Stimulated activated CD4-positive, alpha-beta T cell treated with anti-CD3 and anti-CD28 coated beads, TNF-alpha, amount 100 ng/mL, for 48 hours (primary cell): ENCODE results near the gene TSHR.
"Not testable (repeated sequence)": the region's sequence is repeated elsewhere in the genome, so short reads cannot be mapped to it uniquely, and the experiment has no call there.

Experiments
- DNase-seq, 3 donors: peaks; one replicate each; pipeline ENCODE4 v3.0.0-alpha.2; 2020; ENCODE audit warnings: low read depth in 3 of 3

The TSHR gene

DNA sequence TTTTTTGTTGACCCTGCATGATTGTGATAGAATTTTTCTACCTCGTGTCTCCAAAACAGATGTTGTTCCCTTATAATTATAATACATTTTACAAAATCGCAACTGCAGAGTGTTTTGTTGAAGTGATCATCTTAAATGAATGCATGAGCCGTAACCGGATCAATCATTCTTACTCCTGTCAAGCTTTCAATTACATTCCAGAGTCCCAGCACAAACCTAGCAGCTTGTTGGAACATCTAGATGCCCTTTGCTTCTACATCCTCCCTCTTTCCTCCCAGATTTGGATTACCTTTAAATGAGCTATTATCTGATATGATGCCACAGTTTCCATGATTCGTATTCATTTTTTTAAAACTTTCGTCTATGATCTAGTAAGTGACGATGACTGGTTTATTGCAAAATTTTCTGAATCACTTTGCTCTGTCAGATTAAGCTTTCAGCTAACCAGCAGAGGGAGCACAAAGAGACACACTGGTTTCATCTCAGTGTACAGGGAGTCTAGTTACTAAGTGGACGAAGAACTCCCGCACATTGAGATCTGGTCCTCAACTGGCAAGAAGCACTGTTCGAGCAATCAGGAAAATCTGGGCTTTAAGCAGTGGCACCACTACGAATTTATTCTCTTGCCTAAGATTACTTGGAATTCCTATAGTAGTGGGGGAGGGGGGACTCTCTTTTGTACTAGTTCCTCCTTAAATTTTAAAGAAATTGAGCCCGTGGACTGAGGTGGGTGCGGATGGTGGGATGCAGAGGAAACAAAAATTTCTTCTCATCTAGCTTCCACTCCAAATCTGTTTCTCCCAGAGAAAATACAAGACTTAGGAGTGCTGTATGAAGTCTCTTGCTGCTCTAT is 40.9 kb downstream of the TSHR start:
- DNase-seq, result peak in 1 of 3 donors; percentile 27

DNA sequence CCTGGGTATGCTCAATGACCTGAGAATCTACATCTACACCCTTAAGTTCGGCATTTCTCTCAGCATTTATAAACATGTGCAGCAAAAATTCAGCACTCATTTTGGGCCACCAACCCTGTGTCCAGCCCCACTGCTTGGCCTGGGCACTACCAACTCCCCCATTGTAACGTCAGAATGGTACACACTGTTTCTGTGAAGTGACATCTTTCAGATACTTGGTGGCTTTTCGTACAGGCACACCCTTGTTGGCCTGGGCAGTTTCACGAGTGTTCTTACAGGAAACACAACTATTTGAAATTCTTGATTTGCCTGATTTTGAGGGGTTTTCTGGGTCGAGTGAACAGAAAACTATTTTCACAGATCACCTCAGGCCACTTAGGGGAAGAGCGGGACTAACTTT is 46.0 kb downstream of the TSHR start:
- no peak for DNase-seq

DNA sequence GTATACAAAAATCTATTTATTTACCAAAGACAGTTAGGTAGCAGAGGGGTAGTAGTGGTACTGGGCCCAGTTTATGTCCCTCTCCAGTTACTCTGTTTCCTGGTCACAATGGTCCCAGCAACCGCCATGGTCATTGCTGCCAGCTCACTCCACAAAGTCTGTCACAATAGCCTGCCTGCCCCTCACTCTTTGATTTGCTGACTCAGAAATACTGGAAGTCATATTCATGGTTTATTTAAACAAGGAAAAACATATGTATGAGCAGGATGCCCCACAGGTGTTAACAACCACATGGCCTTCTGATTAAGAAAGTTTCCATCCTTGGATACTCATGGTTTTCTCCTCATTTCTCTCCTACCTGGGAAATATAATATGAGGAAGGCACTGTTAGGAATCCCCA is 49.2 kb downstream of the TSHR start:
- no peak for DNase-seq

DNA sequence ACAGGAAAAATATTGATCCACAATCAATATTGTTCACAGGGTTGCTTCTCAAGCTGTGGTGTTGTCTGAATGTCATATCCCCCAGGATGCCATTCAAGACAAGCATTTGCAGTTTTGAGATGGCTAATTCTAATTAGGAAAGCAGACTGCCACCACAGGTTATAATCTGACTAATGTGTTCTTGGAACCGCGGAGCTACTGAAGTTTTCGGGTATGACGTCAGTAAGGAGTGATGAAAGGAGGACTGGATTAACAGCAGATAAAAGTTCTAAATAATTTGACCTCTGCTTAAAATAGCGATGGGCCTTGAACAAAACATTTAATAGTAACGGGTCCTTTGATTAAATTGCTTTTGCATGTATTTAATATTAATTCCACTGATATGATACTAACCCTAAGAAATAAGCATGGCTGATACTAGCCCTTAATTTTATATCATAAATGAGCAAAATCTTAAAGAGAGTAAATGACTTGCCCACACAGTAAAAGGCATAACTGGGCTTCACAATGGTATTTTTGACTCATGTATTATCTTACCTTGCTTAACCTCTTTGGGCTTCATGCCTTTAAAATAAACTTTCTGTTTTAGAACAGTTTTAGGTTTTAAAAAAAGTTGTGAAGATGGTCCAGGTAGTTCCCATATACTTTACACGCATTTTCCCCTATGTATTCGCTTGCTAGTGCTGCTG is 50.3 kb downstream of the TSHR start:
- DNase-seq, result no peak

DNA sequence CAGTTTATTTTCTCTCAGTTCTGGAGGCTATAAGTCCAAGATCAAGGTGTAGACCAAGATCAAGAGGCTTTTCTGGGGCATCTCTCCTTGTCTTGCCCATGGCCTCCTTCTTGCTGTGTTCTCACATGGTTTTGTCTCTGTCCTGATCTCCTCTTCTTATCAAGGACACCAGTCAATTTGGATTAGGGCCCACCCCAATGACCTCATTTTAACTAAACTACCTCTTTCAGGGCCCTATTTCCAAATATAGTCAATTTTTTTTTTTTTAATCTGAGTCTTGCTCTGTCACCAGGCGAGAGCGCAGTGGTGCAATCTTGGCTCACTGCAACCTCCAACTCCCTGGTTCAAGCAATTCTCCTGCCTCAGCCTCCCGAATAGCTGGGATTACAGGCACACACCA is 50.8 kb downstream of the TSHR start:
- DNase-seq, result no peak

DNA sequence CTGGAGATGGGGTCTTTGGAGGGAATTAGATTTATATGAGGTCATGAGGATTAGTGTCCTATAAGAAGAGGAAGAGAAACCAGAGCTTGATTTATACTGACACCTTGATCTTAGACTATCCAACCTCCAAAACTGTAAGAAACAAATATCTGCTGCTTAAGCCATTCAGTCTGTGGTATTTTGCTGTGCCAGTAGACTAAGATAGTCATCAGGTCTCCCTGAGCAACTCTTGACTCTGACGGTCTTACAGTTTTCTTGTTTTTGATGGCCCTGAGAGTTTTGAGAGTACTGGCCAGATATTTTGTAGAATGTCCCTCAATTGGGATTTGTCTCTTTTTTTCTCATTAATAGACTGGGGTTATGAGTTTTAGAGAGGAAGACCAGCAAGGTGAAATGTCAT is 51.7 kb downstream of the TSHR start:
- no peak for DNase-seq

DNA sequence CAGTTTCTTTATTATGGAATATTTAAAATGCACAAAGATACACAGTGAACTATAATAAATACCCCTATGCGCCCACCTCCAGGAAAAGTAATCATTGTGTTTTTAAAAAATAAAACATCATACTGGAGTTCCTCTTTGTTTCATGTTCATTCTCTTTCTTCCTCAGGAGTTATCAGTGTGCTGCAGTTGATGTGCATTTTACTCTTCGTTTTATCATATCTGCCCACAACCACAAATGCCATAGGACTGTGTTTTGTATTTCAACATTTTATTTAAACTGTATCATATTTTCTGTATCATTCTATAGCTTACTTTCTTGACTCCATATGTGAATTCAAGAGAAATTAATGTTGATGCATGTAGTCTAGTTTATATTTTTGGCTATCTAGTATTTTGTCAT is 53.9 kb downstream of the TSHR start:
- DNase-seq, result no peak

DNA sequence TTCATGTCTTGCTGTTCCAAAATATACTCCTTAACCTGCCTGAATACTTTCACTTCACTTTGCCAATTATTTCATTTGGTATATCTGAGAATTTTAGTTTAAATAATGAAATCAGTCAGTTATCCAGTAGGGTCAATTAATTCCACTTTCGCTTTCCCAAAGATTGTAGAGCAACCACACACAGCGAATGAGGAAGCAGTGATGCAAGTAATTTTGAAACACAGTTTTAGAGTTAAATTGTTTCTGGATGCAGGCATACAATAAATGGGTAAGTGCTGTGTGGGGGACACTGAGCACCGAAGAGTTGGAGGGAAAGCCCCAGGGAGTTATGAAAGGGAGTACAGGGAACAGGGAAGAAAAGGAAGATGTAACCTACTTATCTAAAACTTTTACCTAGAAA is 62.8 kb downstream of the TSHR start:
- no peak for DNase-seq

DNA sequence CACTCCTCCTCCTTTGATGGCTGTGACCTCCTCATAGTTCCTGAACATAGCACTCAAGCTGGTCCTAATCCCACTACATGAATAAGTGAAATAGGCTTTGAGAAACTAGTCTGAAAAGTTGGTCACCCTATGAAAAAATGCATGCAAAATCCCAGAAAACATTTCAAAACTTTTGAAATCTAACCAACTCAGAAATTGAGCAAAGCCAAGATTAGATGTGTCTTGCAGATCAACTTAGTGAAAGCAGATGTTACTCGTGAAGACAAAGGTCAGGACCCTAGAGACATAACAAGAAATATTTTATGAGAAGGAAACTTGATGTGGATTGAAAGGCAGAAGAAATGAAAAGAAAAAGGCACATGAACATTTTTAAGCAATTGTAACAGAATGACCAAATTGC is 63.3 kb downstream of the TSHR start:
- no peak for DNase-seq

DNA sequence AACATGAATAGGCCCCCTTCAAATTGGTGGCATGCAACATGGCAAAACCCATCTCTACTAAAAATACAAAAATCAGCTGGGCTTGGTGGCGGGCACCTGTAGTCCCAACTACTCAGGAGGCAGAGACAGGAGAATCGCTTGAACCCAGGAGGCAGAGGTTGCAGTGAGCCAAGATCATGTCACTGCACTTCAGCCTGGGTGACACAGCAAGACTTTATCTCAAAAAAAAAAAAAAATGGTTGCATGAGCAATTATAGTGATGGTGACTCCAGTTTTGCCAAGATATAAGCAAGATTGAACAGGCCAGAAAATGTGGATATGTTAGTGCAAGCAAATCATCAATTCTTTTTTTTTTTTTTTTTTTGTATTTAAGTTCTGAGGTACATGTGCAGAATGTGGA is 63.7 kb downstream of the TSHR start:
- DNase-seq, result not testable (repeated sequence)

DNA sequence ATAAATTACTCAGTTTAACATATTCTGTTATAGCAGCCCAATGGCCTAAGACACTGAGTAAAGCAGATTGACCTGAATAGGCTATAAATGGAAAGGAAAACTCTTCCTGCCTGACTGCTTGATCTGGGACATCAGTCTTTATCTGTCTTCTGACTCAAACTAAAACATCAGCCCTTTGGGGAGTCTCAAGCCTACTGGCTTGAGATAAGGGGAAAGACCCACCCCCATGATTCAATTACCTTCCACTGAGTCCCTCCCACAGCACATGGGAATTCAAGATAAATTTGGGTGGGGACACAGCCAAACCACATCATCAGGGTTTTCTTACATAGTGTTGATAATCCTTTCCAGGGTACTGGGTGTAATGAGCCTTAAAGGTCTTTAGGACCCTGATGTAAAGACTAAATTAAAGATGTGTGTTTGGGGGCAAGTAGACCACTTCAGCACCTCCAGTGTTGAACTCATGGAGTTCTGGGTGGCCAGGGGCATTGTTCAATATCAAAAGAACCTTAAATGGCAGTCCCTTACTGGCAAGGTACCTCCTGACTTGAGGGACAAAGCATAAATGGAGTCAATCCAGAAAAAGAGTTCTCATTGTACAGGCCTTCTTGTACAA is 67.8 kb downstream of the TSHR start:
- DNase-seq, result no peak

DNA sequence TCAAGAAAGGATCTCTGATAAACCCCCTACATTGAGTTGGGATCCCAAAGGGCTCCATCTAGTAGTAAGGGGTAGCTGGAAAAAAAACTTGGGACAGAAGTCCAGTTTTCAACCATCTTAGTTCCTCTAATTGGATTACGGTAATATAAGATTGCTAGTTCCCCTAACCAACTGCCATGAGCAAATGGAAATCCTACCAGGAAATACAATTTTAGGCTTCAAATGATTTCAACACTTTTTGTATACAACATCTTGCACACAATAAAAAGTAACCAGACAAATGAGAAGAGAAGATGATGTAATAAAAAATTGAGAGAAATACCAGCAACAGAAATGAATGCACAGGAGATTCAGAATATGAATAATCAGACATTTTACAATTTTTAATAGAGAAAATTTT is 73.0 kb downstream of the TSHR start:
- DNase-seq, result no peak

DNA sequence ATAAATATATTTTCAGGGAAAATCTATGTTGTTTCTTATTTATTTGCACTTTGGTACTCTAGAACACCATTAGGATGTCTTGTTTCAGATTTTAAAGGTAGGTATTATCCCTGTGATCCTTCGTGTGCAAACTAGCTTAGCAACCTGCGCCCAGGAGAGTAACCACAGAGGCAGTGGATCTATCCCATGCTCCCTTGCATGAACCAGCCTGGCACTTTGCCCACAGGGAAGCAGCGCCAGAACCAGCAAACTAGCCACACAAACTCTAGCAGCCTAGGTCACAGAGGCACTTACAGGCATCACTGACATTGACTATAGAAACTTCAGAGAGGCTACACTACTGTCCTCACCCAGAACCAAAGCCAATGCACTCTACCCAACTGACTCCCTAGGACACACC is 76.1 kb downstream of the TSHR start:
- no peak for DNase-seq

DNA sequence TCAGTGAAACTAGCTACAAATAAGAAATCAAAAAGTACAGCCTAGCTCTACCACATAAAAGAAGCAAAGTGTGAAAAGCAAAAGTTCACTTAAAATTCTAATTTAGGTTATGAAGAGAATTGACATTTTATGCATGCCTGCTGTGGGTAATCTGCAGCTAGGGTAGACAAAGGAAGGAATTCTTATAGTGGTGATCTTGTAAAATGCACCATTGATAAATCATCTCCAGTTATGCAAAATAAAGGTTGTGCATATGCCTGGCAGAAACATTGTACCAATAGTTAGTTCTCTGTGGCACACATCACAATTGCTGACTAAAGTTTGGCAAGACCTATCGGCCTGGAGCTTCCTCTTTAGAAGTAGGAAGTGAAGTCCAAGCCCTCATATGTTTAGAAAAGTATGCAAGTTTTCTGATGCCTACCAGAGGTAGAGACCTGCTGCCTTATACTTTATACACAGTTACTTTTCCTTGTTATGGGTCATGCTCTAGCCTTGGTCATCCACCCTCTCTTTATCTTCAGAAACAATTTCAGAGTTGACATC is 78.3 kb downstream of the TSHR start:
- DNase-seq, result no peak

DNA sequence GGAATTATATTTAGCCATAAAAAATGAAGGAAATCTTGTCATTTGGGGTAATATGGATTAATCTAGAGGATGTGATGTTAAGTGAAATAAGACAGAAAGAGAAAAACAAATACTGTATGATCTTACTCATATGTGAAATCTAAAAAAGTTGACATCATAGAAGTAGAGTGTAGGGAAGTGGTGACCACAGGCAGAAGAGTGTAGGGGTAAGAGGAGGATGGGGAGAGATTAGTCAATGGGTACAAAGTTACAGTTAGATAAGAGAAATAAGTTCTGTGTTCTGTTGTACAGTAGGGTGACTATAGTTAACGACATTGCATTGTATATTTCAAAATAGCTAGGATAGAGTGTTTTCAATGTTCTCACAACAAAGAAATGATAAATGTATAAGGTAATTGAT is 87.0 kb downstream of the TSHR start:
- DNase-seq, result no peak

DNA sequence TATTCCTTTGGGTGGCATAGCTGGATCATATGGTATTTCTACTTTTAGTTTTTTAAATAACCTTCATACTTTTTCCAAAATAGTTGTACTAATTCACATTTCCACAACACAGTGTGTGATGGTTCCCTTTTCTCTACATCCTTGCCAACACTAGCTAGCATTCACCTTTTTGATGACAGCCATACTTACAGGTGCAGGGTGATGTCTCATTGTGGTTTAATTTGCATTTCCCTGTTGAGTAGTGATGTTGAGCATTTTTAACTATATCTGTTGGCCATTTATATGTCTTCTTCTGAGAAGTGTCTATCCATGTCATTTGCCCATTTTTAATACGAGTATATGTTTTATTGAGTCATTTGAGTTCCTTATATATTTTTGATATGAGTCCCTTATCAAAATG is 96.1 kb downstream of the TSHR start:
- DNase-seq, result no peak

DNA sequence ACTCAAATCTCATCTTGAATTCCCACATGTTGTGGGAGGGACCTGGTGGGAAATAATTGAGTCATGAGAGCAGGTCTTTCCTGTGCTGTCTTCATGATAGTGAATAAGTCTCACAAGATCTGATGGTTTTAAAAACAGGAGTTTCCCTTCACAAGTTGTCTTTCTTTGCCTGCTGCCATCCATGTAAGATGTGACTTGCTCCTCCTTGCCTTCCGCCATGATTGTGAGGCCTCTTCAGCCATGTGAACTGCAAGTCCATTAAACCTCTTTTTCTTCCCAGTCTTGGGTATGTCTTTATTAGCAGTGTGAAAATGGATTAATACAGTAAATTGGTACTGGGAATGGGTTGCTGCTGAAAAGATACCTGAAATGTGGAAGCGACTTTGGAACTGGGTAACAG is 98.6 kb downstream of the TSHR start:
- DNase-seq, result not testable (repeated sequence)

DNA sequence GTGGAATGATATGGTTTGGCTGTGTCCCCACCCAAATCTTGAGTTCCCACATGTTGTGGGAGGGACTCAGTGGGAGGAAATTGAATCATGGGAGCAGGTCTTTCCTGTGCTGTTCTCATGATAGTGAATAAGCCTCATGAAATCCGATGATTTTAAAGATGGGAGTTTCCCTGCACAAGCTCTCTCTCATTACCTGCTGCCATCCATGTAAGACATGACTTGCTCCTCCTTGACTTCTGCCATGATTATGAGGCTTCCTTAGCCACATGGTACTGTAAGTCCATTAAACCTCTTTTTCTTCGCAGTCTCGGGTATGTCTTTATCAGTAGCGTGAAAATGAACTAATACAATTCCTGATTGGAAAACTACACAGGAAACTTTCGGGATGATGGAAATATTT is 100.5 kb downstream of the TSHR start:
- DNase-seq, result no peak

DNA sequence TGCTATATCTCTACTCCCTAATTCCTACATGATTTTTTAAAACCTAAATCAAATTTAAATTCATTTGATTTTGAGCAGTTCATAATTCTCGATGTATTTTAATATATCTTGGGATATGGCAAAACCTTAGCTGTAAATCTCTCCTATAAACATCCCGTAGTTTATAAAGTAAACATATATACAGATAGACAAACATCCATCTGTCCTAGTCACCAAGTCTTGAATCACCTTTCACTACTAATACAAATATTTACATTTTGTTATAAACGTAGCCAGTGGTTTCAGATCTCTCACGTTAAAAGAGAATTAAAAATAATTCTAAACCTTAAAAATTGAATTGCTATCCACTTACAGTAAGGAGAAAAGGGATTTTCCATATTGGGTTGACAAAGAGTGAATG is 107.0 kb downstream of the TSHR start:
- no peak for DNase-seq

DNA sequence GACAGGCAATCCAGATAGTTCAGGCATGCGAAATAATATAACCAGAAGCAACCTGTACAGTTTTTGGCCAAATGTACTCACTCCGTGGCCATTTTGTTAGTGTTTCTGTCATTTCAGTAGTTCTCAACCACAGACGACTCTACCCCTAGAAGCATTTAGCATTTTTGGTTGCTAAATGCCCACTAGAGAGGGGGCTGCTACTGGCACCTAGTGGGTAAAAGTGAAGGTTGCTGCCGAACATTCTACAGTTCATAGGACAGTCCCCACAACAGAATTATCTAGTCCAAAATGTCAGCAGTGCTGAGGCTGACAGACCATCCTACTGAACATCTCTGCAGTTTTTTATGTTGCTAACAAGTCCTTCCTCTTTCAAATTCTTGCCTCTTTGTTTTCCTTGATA is 107.4 kb downstream of the TSHR start:
- DNase-seq, result no peak

DNA sequence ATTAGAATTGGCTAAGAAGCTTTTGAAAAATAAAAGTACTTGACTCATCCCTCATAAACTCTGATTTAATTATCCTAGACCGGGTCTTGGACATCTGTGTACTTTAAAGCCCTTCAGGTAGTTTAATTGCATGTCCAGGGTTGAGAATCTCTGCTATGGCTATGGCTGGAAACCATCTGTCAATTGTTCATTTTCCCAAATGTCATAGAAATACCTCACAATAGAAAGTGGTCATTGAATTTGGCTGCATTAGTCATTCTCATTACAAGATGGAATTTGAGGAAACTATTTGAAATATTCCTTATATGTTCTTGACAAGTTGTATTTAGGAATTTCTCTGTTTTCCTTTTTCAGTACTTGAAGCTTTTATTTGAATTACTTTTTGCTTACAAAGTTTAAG is 111.3 kb downstream of the TSHR start:
- no peak for DNase-seq

DNA sequence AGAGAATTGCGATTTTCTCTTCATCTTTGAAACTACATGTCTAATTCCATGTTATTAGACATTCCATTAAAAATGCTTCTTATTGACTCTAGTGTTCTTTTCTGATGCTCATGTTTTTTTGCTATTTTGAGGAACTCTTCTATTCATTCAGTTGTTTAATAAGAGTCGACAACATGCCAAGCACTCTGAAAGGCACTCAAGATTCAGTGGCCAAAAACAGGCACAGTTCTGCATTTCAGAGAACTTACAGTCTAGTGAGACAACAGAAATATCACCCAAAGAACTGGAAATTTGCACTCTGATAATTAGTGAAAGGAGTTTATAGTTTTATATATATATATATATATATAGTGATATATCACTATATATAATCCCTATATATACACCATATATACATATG is 111.7 kb downstream of the TSHR start:
- no peak for DNase-seq
